Fibroblast of lung (primary cell): ENCODE results near the gene ADAMTS6.

Source experiments
- CTCF ChIP-seq, 2 donors: IDR thresholded peaks in 1 of 2; conservative IDR thresholded peaks in 1 of 2; 1 replicate in 1 of 2; 2 replicates in 1 of 2; pipeline ENCODE4 v1.5.1; 2011 to 2012; ENCODE audit warnings: low read length in 2 of 2, control low read depth in 1 of 2, inconsistent platforms in 1 of 2, low read depth in 1 of 2, mild to moderate bottlenecking in 1 of 2
- EZH2 ChIP-seq: IDR thresholded peaks from 2 replicates; pipeline ENCODE4 v1.5.1; 2012; ENCODE audit warnings: low read length, control low read depth, mild to moderate bottlenecking; ENCODE audit errors: missing control alignments

- TF ChIP-seq CTCF (conservative IDR thresholded peaks at IDR 0.05 in 1 of 2, IDR thresholded peaks at IDR 0.05 in 1 of 2; ENCODE audit: low read depth in 1 of 2, low read length in 2 of 2): no peak
- TF ChIP-seq EZH2: no peak
These were observed 154.8 kb downstream of the ADAMTS6 start for GRCh38 chr5:65326922-65327321.
